Brain microvascular endothelial cell (primary cell): Measurements from ENCODE around the gene SCN5A.

Source experiments
- DNase-seq: peaks from one replicate; pipeline ENCODE4 v3.0.0-alpha.2; 2020
- H3K27ac ChIP-seq: fragments of 250-450 bp; sonication (Bioruptor Pico); 2 replicates; pipeline ENCODE4 v1.5.1; 2020; ENCODE audit warnings: mild to moderate bottlenecking, moderate library complexity
- H3K27me3 ChIP-seq: fragments of 250-450 bp; sonication (Bioruptor Pico); replicated peaks from 2 replicates; pipeline ENCODE4 v1.5.1; 2020; ENCODE audit warnings: mild to moderate bottlenecking
- H3K36me3 ChIP-seq: fragments of 250-450 bp; sonication (Bioruptor Pico); replicated peaks from 2 replicates; pipeline ENCODE4 v1.5.1; 2020; ENCODE audit warnings: mild to moderate bottlenecking
- H3K4me3 ChIP-seq: 2 replicates; pipeline ENCODE4 v1.5.1; 2011; ENCODE audit warnings: low read depth, mild to moderate bottlenecking, control low read depth, low read length, moderate library complexity
- CTCF ChIP-seq: IDR thresholded peaks from 2 replicates; pipeline ENCODE4 v1.5.1; 2011; ENCODE audit warnings: low read depth, mild to moderate bottlenecking, moderate library complexity, low read length, control low read depth, inconsistent platforms; ENCODE audit errors: missing control alignments
- in situ Hi-C: cut with HindIII; loops from 2 replicates; pipeline ENCODE4 v1.10.0; 2017; ENCODE audit warnings: low sequenced_read_pairs, low pct_ligation_motif_present

The SCN5A gene

DNA sequence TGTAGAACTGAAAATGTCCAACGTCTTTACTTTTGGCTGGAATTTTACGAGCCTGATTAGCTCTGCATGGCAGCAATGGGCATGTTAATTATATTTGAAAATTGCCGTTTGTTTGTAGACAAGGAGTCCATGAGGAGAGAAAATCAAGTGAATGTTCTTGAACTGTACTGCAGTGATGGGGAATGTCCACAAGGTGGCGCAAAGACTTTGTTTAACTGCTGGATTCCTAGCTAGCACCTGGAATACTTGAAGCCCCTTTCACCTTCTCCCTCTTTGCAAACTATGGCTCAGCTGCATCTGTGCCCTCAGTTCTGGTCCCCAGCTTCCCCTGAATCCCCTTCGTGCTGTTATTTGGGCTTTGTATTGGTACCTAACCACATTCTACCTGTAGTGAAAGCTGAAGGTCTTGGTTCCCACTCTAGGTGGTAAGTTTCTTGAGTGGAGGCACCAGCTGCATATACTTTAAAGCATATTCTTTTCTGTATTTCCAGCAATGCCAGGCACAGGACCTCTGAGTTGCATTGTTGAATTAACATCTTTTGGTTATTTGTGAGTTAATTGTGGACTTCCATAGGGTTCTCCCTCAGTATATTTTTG, 128.0 kb downstream of the SCN5A start:
- no peak overlapping the region for H3K27ac ChIP-seq
- no peaks in the 10 kb centered on the region for H3K36me3 ChIP-seq
- TF ChIP-seq CTCF: peak; percentile 86
- no peak overlapping the region for H3K4me3 ChIP-seq
- no peaks in the 10 kb centered on the region for H3K27me3 ChIP-seq
- in situ Hi-C loops: loop anchor here (25.0 kb wide), 2 partner anchors 316 to 491 kb away; no protein-coding TSS in a partner anchor
- peak; percentile 69 for DNase-seq

DNA sequence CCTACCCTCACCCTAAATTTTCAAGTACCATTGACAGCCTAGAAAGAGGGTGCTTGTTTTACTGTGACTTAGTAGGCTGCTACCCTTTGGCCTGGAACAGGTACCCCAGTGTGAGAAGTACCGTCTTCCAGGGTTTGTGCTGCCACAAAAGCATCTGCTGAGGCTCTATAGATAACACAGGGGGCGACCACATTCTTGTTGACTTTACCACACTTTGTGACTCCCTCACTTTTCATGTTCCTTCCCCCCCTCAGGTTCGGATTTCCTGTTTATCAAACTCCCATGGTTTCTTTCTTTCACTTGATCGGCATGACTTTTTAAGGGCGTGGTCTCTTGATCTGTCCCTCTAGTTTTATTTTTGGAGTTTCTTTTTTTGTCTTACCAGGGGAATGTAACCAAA, 129.8 kb downstream of the SCN5A start:
- in situ Hi-C loops: loop anchor here (25.0 kb wide), 2 partner anchors 318 to 493 kb away; no protein-coding TSS in a partner anchor
- TF ChIP-seq CTCF: no peak
- Histone ChIP-seq H3K4me3 (no peak overlapping the region), H3K36me3 (no peaks in the 10 kb centered on the region), H3K27me3 (no peaks in the 10 kb centered on the region), H3K27ac (no peak overlapping the region)
- no peak for DNase-seq

DNA sequence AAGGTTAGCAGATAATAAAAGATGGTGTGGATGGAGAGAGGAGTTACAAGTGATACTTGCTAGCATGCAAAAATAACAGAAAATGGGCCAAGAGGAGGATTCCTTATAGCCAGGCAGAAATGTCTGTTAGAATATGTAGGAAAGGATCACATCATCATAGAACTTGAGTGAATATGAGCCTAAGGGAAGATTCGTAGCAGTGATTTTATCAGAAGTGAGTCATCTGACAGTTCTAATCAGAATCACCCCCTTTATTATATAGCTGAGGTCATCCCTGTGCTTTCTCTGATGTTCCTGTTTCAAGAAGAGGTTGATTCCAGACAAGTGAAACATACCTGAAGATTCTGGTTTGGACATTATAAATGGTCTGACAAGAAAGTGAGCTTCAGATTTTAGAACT, 130.5 kb downstream of the SCN5A start:
- in situ Hi-C loops: loop anchor here (25.0 kb wide), 2 partner anchors 318 to 493 kb away; no protein-coding TSS in a partner anchor
- Histone ChIP-seq H3K4me3 (no peak overlapping the region), H3K36me3 (no peaks in the 10 kb centered on the region), H3K27ac (no peak overlapping the region), H3K27me3 (no peaks in the 10 kb centered on the region)
- TF ChIP-seq CTCF: no peak
- DNase-seq: no peak

- DNase-seq: no peak
- no peak overlapping the region for H3K27ac ChIP-seq
- H3K36me3 ChIP-seq: no peaks in the 10 kb centered on the region
- TF ChIP-seq CTCF: no peak
- in situ Hi-C loops: loop anchor here (25.0 kb wide), 2 partner anchors 321 to 496 kb away; no protein-coding TSS in a partner anchor
- no peak overlapping the region for H3K4me3 ChIP-seq
- no peaks in the 10 kb centered on the region for H3K27me3 ChIP-seq
Measured at GRCh38 chr3:38516669-38517068, 132.8 kb downstream of the SCN5A start.

DNA sequence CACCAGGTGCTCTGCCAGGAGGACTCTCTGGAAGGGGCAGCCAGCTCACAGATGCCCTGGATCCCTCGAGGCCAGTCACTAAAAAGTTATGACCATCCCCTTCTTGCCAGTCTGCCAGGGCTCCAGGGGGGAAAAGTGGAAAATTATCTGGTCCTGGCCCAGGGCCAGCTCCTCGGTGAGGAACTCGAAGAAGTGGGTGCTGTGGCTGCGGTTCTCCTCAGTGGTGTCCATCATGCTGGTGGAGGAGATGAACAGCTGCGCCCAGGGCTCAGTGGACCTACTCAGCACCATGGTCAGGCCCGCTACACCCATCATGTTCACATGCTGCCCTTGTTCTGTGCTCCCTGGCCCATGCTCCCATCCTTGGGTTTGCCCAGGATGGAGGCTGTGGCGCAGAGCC, 134.1 kb downstream of the SCN5A start:
- no peak overlapping the region for H3K27ac ChIP-seq
- in situ Hi-C loops: loop anchor here (25.0 kb wide), 2 partner anchors 322 to 497 kb away; no protein-coding TSS in a partner anchor
- no peak overlapping the region for H3K4me3 ChIP-seq
- no peak for DNase-seq
- no peak for TF ChIP-seq CTCF
- peaks cover 2% of the 10 kb centered on the region for H3K36me3 ChIP-seq
- no peaks in the 10 kb centered on the region for H3K27me3 ChIP-seq

- Histone ChIP-seq H3K36me3 (peaks cover 11% of the 10 kb centered on the region), H3K4me3 (no peak overlapping the region), H3K27me3 (no peaks in the 10 kb centered on the region), H3K27ac (no peak overlapping the region)
- DNase-seq: no peak
- TF ChIP-seq CTCF: no peak
- in situ Hi-C loops: loop anchor here (25.0 kb wide), 2 partner anchors 326 to 501 kb away; no protein-coding TSS in a partner anchor
Measured at GRCh38 chr3:38511546-38511945, 137.9 kb downstream of the SCN5A start.
